Spinal cord (tissue), 10 donors: Measurements from ENCODE around the gene RNU1-4. TPM values are rescaled to one million over a fixed set of nuclear protein-coding genes. Genes with fewer than 3 reads are reported as not detected.
"Not testable (repeated sequence)": the region's sequence is repeated elsewhere in the genome, so short reads cannot be mapped to it uniquely, and the experiment has no call there.

Experiments
- DNase-seq, 6 donors: peaks; one replicate each; pipeline versions ENCODE4 v3.0.0 to v3.0.0-alpha.2; 2013 to 2015; ENCODE audit warnings: low spot score in 6 of 6, low read depth in 4 of 6
- H3K27ac ChIP-seq: one replicate; pipeline ENCODE4 v1.5.1; 2013; ENCODE audit warnings: low read depth, low read length, control low read depth
- H3K27me3 ChIP-seq: one replicate; pipeline ENCODE4 v1.6.1; 2013; ENCODE audit warnings: low read length; ENCODE audit not compliant: control insufficient read depth, insufficient read depth
- H3K36me3 ChIP-seq: one replicate; pipeline ENCODE4 v1.6.1; 2013; ENCODE audit warnings: low read length; ENCODE audit not compliant: control insufficient read depth, insufficient read depth
- H3K4me1 ChIP-seq: one replicate; pipeline ENCODE4 v1.6.1; 2013; ENCODE audit warnings: low read length; ENCODE audit not compliant: control insufficient read depth, insufficient read depth
- H3K4me3 ChIP-seq: one replicate; pipeline ENCODE4 v1.5.1; 2013; ENCODE audit warnings: low read depth, low read length, control low read depth
- H3K9me3 ChIP-seq: one replicate; pipeline ENCODE4 v1.6.1; 2013; ENCODE audit warnings: low read length; ENCODE audit not compliant: control insufficient read depth, insufficient read depth
- WGBS: methylation state at CpG from one replicate; pipeline ENCODE4 v1.1.5; 2013; ENCODE audit warnings: missing lambda C conversion rate; ENCODE audit not compliant: insufficient coverage; 5-methylcytosine and 5-hydroxymethylcytosine counted together
- polyA plus RNA-seq, 2 donors: library from polyadenylated mRNA; unstranded; fragments of 120-200 nt; gene quantifications; one replicate each; pipeline ENCODE4 v1.2.1, GENCODE V29; 2013; ENCODE audit not compliant: insufficient read length in 2 of 2
- total RNA-seq, 2 donors: library from RNA; depleted of rRNA in 1 of 2; stranded (reverse); fragments of 120-200 nt in 1 of 2; fragments of >200 nt in 1 of 2; gene quantifications; one replicate each; pipeline versions ENCODE4 v1.2.3 to v1.2.4, GENCODE V29; 2013 to 2014
- donor health status: healthy.

The RNU1-4 gene
- total and polyA plus RNA-seq, 4 donors, result 1.2 to 29,651 (median 4,182) TPM; not detected in 1

- not testable (repeated sequence) for DNase-seq, H3K36me3 ChIP-seq, H3K4me1 ChIP-seq, H3K27ac ChIP-seq, H3K27me3 ChIP-seq, H3K9me3 ChIP-seq, H3K4me3 ChIP-seq
- 4% methylated on average over 36 of the region's 52 CpGs for WGBS
These were observed 40.9 kb upstream of the RNU1-4 start for GRCh38 chr1:16699440-16699839.

GRCh38 chr1:16700138-16700895 is 40.0 kb upstream of the RNU1-4 start:
- WGBS, result no CpG with 5 or more reads among the region's 57 CpGs
- DNase-seq, H3K4me1 ChIP-seq, H3K27ac ChIP-seq, H3K36me3 ChIP-seq, H3K4me3 ChIP-seq, H3K9me3 ChIP-seq, H3K27me3 ChIP-seq: not testable (repeated sequence)

GRCh38 chr1:16701189-16701588 is 39.1 kb upstream of the RNU1-4 start:
- H3K4me3 ChIP-seq, H3K27me3 ChIP-seq, H3K4me1 ChIP-seq, H3K36me3 ChIP-seq, H3K9me3 ChIP-seq, DNase-seq, H3K27ac ChIP-seq: not testable (repeated sequence)
- WGBS, result no CpG with 5 or more reads among the region's 37 CpGs

- DNase-seq, H3K27me3 ChIP-seq, H3K4me1 ChIP-seq, H3K36me3 ChIP-seq, H3K9me3 ChIP-seq, H3K4me3 ChIP-seq, H3K27ac ChIP-seq: not testable (repeated sequence)
- WGBS, result no CpG with 5 or more reads among the region's 5 CpGs
These were observed 38.0 kb upstream of the RNU1-4 start for GRCh38 chr1:16702280-16702679.

GRCh38 chr1:16703141-16703540 is 37.2 kb upstream of the RNU1-4 start:
- not testable (repeated sequence) for H3K4me1 ChIP-seq, H3K4me3 ChIP-seq, H3K27ac ChIP-seq, H3K9me3 ChIP-seq, H3K27me3 ChIP-seq, DNase-seq, H3K36me3 ChIP-seq
- no CpG with 5 or more reads among the region's 7 CpGs for WGBS

GRCh38 chr1:16703602-16704001 is 36.7 kb upstream of the RNU1-4 start:
- not testable (repeated sequence) for DNase-seq, H3K27me3 ChIP-seq, H3K9me3 ChIP-seq, H3K4me1 ChIP-seq, H3K36me3 ChIP-seq, H3K27ac ChIP-seq, H3K4me3 ChIP-seq
- WGBS, result no CpG with 5 or more reads among the region's 5 CpGs

GRCh38 chr1:16704076-16704475 is 36.2 kb upstream of the RNU1-4 start:
- not testable (repeated sequence) for H3K4me1 ChIP-seq, H3K4me3 ChIP-seq, H3K27me3 ChIP-seq, H3K27ac ChIP-seq, H3K9me3 ChIP-seq, DNase-seq, H3K36me3 ChIP-seq
- WGBS, result 48% methylated on average over 2 of the region's 13 CpGs

GRCh38 chr1:16704502-16705100 is 35.7 kb upstream of the RNU1-4 start:
- H3K27ac ChIP-seq, H3K4me1 ChIP-seq, H3K9me3 ChIP-seq, H3K27me3 ChIP-seq, DNase-seq, H3K4me3 ChIP-seq, H3K36me3 ChIP-seq: not testable (repeated sequence)
- WGBS, result 90% methylated on average over 2 of the region's 16 CpGs

GRCh38 chr1:16706302-16706701 is 34.0 kb upstream of the RNU1-4 start:
- not testable (repeated sequence) for H3K9me3 ChIP-seq, H3K4me1 ChIP-seq, H3K36me3 ChIP-seq, H3K4me3 ChIP-seq, H3K27ac ChIP-seq, H3K27me3 ChIP-seq, DNase-seq
- WGBS, result 76% methylated on average over 4 of the region's 6 CpGs
